H1 (cell line): ENCODE results near the gene C19orf67. TPM values are rescaled to one million over a fixed set of nuclear protein-coding genes. Genes with fewer than 3 reads are reported as not detected.

Experiments used
- CTCF ChIA-PET: fragments of 300-600 bp; sonication (Branson Sonifier 250); formaldehyde crosslinking; loops from one replicate; lab custom pipeline; 2021; ENCODE audit not compliant: partially characterized antibody; lab: Charles Lee
- POLR2A ChIA-PET: fragments of 300-600 bp; sonication (Branson Sonifier 250); formaldehyde crosslinking; loops from one replicate; lab custom pipeline; 2021; ENCODE audit warnings: inconsistent platforms; ENCODE audit not compliant: partially characterized antibody; lab: Charles Lee
- DNase-seq, 2 experiments: peaks; one replicate each; pipeline versions ENCODE4 v3.0.0 to v3.0.0-alpha.2; 2010 to 2022; ENCODE audit warnings: low spot score in 2 of 2, low read depth in 1 of 2, mixed read lengths in 1 of 2
- FAIRE-seq: peaks from 2 replicates; lab custom pipeline; 2011; peaks lifted over from hg19 to GRCh38; lab: Jason Lieb, UNC
- H2AFZ ChIP-seq: 2 replicates; pipeline ENCODE4 v1.8.1; 2012; ENCODE audit warnings: low read length, inconsistent platforms
- H2AK5ac ChIP-seq: 2 replicates; pipeline ENCODE4 v1.6.1; 2013; ENCODE audit warnings: low read depth, low read length
- H2BK120ac ChIP-seq: replicated peaks from 2 replicates; pipeline ENCODE3; 2013; ENCODE audit warnings: low read depth, low read length, inconsistent platforms
- H2BK12ac ChIP-seq: 2 replicates; pipeline ENCODE4 v1.6.1; 2013; ENCODE audit warnings: low read depth, low read length
- H2BK15ac ChIP-seq: 2 replicates; pipeline ENCODE4 v1.6.1; 2013; ENCODE audit warnings: low read length
- H2BK20ac ChIP-seq: 2 replicates; pipeline ENCODE4 v1.6.1; 2013; ENCODE audit warnings: low read length
- H2BK5ac ChIP-seq: 2 replicates; pipeline ENCODE4 v1.6.1; 2013; ENCODE audit warnings: low read depth, low read length
- H3K14ac ChIP-seq: 2 replicates; pipeline ENCODE4 v1.6.1; 2013; ENCODE audit warnings: inconsistent platforms; ENCODE audit not compliant: insufficient read length
- H3K18ac ChIP-seq: 2 replicates; pipeline ENCODE4 v1.6.1; 2013; ENCODE audit warnings: low read length; ENCODE audit errors: extremely low read depth
- H3K23ac ChIP-seq: 2 replicates; pipeline ENCODE4 v1.6.1; 2013; ENCODE audit warnings: inconsistent platforms; ENCODE audit not compliant: insufficient read length
- H3K23me2 ChIP-seq: 2 replicates; pipeline ENCODE4 v1.6.1; 2013; ENCODE audit warnings: low read depth, low read length
- H3K27ac ChIP-seq: 2 replicates; pipeline ENCODE4 v1.6.1; 2011; ENCODE audit warnings: low read depth, low read length, inconsistent platforms
- H3K27me3 ChIP-seq, 4 experiments: replicated peaks in 1 of 4; 1 replicate in 1 of 4; 2 replicates in 3 of 4; pipeline versions ENCODE4 v1.6.1 to v1.8.1; 2011 to 2013; ENCODE audit warnings: low read length in 3 of 4, mild to moderate bottlenecking in 3 of 4, inconsistent platforms in 2 of 4, mixed read lengths in 2 of 4, moderate library complexity in 1 of 4; ENCODE audit not compliant: control insufficient read depth in 3 of 4, insufficient read depth in 3 of 4; ENCODE audit errors: extremely low read depth in 1 of 4
- H3K36me3 ChIP-seq, 4 experiments: 2 replicates each; pipeline versions ENCODE4 v1.6.1 to v1.8.1; 2011 to 2013; ENCODE audit warnings: mild to moderate bottlenecking in 4 of 4, low read length in 3 of 4, moderate library complexity in 2 of 4, control low read depth in 1 of 4, inconsistent platforms in 1 of 4; ENCODE audit not compliant: insufficient read depth in 4 of 4, control insufficient read depth in 2 of 4
- H3K4ac ChIP-seq: replicated peaks from 2 replicates; pipeline ENCODE3; 2013; ENCODE audit warnings: low read length, low read depth, mixed read lengths, inconsistent platforms; ENCODE audit not compliant: insufficient read length
- H3K4me1 ChIP-seq, 4 experiments: replicated peaks in 1 of 4; 1 replicate in 1 of 4; 2 replicates in 3 of 4; pipeline versions ENCODE4 v1.6.1 to v1.8.1; 2011 to 2013; ENCODE audit warnings: low read length in 3 of 4, inconsistent platforms in 2 of 4, mixed read lengths in 1 of 4; ENCODE audit not compliant: insufficient read depth in 4 of 4, control insufficient read depth in 3 of 4
- H3K4me2 ChIP-seq, 2 experiments: 2 replicates each; pipeline versions ENCODE4 v1.6.1 to v1.8.1; 2011 to 2013; ENCODE audit warnings: low read depth in 2 of 2, low read length in 2 of 2, control low read depth in 1 of 2, inconsistent platforms in 1 of 2, mild to moderate bottlenecking in 1 of 2; ENCODE audit not compliant: insufficient read depth in 1 of 2
- H3K4me3 ChIP-seq, 4 experiments: fragments of 200-600, 300-600 bp in 1 of 4; sonication (generic), shearing (Covaris generic), sonication (Bioruptor Twin) in 1 of 4; 2 replicates each; pipeline versions ENCODE4 v1.5.1 to v1.8.1; 2011 to 2016; ENCODE audit warnings: low read length in 4 of 4, low read depth in 3 of 4, control low read depth in 2 of 4, inconsistent platforms in 2 of 4, mild to moderate bottlenecking in 2 of 4, mixed read lengths in 1 of 4, moderate library complexity in 1 of 4; ENCODE audit not compliant: insufficient read depth in 2 of 4; ENCODE audit errors: extremely low read depth in 1 of 4
- H3K56ac ChIP-seq: replicated peaks from 2 replicates; pipeline ENCODE3; 2013; ENCODE audit warnings: low read depth, mild to moderate bottlenecking, mixed read lengths, low read length, inconsistent platforms; ENCODE audit not compliant: insufficient read length
- H3K79me1 ChIP-seq: 2 replicates; pipeline ENCODE4 v1.6.1; 2013; ENCODE audit warnings: low read depth, low read length, control low read depth
- H3K79me2 ChIP-seq, 2 experiments: 2 replicates each; pipeline versions ENCODE4 v1.6.1 to v1.8.1; 2012 to 2013; ENCODE audit warnings: low read length in 2 of 2, mild to moderate bottlenecking in 2 of 2, inconsistent platforms in 1 of 2; ENCODE audit not compliant: insufficient read depth in 2 of 2, control insufficient read depth in 1 of 2
- H3K9ac ChIP-seq, 4 experiments: replicated peaks in 1 of 4; 1 replicate in 1 of 4; 2 replicates in 3 of 4; pipeline versions ENCODE4 v1.6.1 to v1.8.1; 2011 to 2013; ENCODE audit warnings: low read depth in 3 of 4, low read length in 3 of 4, control low read depth in 2 of 4, mild to moderate bottlenecking in 2 of 4, moderate library complexity in 2 of 4, inconsistent platforms in 1 of 4; ENCODE audit errors: extremely low read depth in 1 of 4
- H3K9me3 ChIP-seq, 2 experiments: 2 replicates each; pipeline versions ENCODE4 v1.6.1 to v1.8.1; 2012 to 2013; ENCODE audit warnings: mild to moderate bottlenecking in 2 of 2, moderate library complexity in 2 of 2, control low read depth in 1 of 2, inconsistent platforms in 1 of 2, low read depth in 1 of 2, low read length in 1 of 2, mixed read lengths in 1 of 2; ENCODE audit not compliant: insufficient read depth in 2 of 2
- H4K20me1 ChIP-seq, 2 experiments: replicated peaks in 1 of 2; 2 replicates each; pipeline versions ENCODE3 to v1.8.1; 2011 to 2013; ENCODE audit warnings: inconsistent platforms in 2 of 2, low read length in 2 of 2, mild to moderate bottlenecking in 1 of 2; ENCODE audit not compliant: insufficient read depth in 2 of 2, control insufficient read depth in 1 of 2
- H4K5ac ChIP-seq: 2 replicates; pipeline ENCODE4 v1.6.1; 2013; ENCODE audit warnings: low read length, low read depth, mixed read lengths, inconsistent platforms; ENCODE audit not compliant: insufficient read length
- H4K8ac ChIP-seq: 2 replicates; pipeline ENCODE4 v1.8.0; 2013; ENCODE audit warnings: mild to moderate bottlenecking, moderate library complexity, low read length, inconsistent platforms; ENCODE audit not compliant: insufficient read depth; ENCODE audit errors: extremely low read depth
- H4K91ac ChIP-seq: replicated peaks from 2 replicates; pipeline ENCODE3; 2013; ENCODE audit warnings: low read length, mixed read lengths, inconsistent platforms; ENCODE audit not compliant: insufficient read length
- ASH2L ChIP-seq: fragments of 200-600, 300-600 bp; sonication (generic); IDR thresholded peaks from one replicate; pipeline ENCODE4 v1.7.1; 2017; ENCODE audit warnings: low read length
- WGBS, 2 experiments: shearing (Covaris generic) in 1 of 2; methylation state at CpG; one replicate each; pipeline versions ENCODE4 v1.1.6 to v1.1.7; 2013 to 2015; ENCODE audit warnings: low lambda C conversion rate in 2 of 2, mixed read lengths in 2 of 2, inconsistent platforms in 1 of 2, low coverage in 1 of 2, missing lambda C conversion rate in 1 of 2; ENCODE audit not compliant: insufficient replicate concordance in 2 of 2, insufficient coverage in 1 of 2, insufficient read length in 1 of 2; ENCODE audit errors: extremely low coverage in 1 of 2, missing lambda C conversion rate in 1 of 2; 5-methylcytosine and 5-hydroxymethylcytosine counted together
- polyA plus RNA-seq, 7 experiments: library from polyadenylated mRNA; depleted of rRNA in 3 of 7; stranded (reverse) in 5 of 7; unstranded in 2 of 7; fragments of >200 nt in 5 of 7; fragments of 200-250 nt in 2 of 7; gene quantifications; 1 replicate in 5 of 7; 2 replicates in 1 of 7; 4 replicates in 1 of 7; pipeline versions ENCODE4 v1.2.1 to v1.2.3, GENCODE V29; 2011 to 2013; ENCODE audit warnings: missing spikeins in 2 of 7, mixed read lengths in 2 of 7
- total RNA-seq: library from RNA; stranded (reverse); fragmentation: NEBNext Ultra II Directional; extraction: Animal tissue kit (Norgen Biotek cat#: 25700); gene quantifications from 2 replicates; pipeline ENCODE4 v1.2.1, GENCODE V29; 2021
- TF ChIP-seq, protein P1 (sequence below): IDR thresholded peaks from 2 replicates; pipeline ENCODE4 v1.6.1; 2012; ENCODE audit warnings: low read length, inconsistent platforms

Gene C19orf67
- total and polyA plus RNA-seq, 2 of the 8 experiments (the other 6 are each of a cell fraction or from before 2014, with no cell fraction given) = 0.12 TPM; not detected in 1

DNA sequence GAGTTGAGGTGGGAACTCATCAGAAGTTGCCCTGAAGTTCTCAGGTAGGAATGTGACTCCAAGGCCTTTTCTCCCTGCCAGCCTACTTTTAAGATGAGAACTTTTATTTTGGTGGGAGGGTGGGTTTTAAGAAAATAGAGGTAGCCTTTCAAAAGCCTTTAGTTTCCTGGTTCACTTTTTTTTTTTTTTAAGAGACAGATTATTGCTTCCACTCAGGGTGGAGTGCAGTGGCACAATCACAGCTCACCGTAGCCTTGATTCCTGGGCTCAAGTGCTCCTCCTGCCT is 3.0 kb downstream of the C19orf67 start:
- Histone ChIP-seq H4K91ac (no peak overlapping the region), H2BK15ac (no peak overlapping the region), H3K23me2 (peaks cover 4% of the 10 kb centered on the region; the same call in 1 of the 2 replicates), H3K4me3 (no peak overlapping the region), H2BK120ac (no peak overlapping the region), H3K4ac (no peak overlapping the region), H3K9me3 (no peaks in the 10 kb centered on the region), H3K79me2 (no peaks in the 10 kb centered on the region), H4K20me1 (peaks cover 0 to 2% of the 10 kb centered on the region in 2 experiments), H3K27me3 (peaks cover 0 to 4% (median 0%) of the 10 kb centered on the region in 4 experiments; a peak in 3 of 7 replicates), H4K5ac (no peak overlapping the region), H2AFZ (no peak overlapping the region), H3K23ac (no peak overlapping the region), H2AK5ac (no peak overlapping the region), H3K56ac (no peak overlapping the region), H2BK20ac (no peak overlapping the region), H3K4me1 (peaks cover 0 to 3% (median 0%) of the 10 kb centered on the region in 4 experiments; a peak in 1 of 7 replicates), H3K4me2 (no peak overlapping the region), H3K27ac (no peak overlapping the region), H2BK12ac (no peak overlapping the region), H3K9ac (no peak overlapping the region), H2BK5ac (no peak overlapping the region), H3K36me3 (no peaks in the 10 kb centered on the region), H3K79me1 (no peaks in the 10 kb centered on the region), H4K8ac (no peak overlapping the region), H3K14ac (no peak overlapping the region), H3K18ac (no peak overlapping the region)
- CTCF ChIA-PET = interaction anchor here (0.6 to 11.2 kb wide), 10 partner anchors 11 to 267 kb away, joined by 3 to 75 read pairs (median 6); partner anchors contain the start of genes IL27RA, MISP3 and PALM3
- 67% methylated on average over 1 of the region's 1 CpG; no CpG with 5 or more reads in 1 of the 2 experiments for WGBS, 2 experiments
- TF ChIP-seq, protein P1, sequence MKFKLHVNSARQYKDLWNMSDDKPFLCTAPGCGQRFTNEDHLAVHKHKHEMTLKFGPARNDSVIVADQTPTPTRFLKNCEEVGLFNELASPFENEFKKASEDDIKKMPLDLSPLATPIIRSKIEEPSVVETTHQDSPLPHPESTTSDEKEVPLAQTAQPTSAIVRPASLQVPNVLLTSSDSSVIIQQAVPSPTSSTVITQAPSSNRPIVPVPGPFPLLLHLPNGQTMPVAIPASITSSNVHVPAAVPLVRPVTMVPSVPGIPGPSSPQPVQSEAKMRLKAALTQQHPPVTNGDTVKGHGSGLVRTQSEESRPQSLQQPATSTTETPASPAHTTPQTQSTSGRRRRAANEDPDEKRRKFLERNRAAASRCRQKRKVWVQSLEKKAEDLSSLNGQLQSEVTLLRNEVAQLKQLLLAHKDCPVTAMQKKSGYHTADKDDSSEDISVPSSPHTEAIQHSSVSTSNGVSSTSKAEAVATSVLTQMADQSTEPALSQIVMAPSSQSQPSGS = no peak
- no peak for TF ChIP-seq ASH2L
- FAIRE-seq = no peak
- POLR2A ChIA-PET = no interaction called here
- DNase-seq = no peak
